H1 (cell line): ENCODE results near the gene CALY. TPM values are rescaled to one million over a fixed set of nuclear protein-coding genes. Genes with fewer than 3 reads are reported as not detected.

Source experiments
- CTCF ChIA-PET: fragments of 300-600 bp; sonication (Branson Sonifier 250); formaldehyde crosslinking; loops from one replicate; lab custom pipeline; 2021; ENCODE audit not compliant: partially characterized antibody; lab: Charles Lee
- POLR2A ChIA-PET: fragments of 300-600 bp; sonication (Branson Sonifier 250); formaldehyde crosslinking; loops from one replicate; lab custom pipeline; 2021; ENCODE audit warnings: inconsistent platforms; ENCODE audit not compliant: partially characterized antibody; lab: Charles Lee
- DNase-seq, 2 experiments: peaks; one replicate each; pipeline versions ENCODE4 v3.0.0 to v3.0.0-alpha.2; 2010 to 2022; ENCODE audit warnings: low spot score in 2 of 2, low read depth in 1 of 2, mixed read lengths in 1 of 2
- FAIRE-seq: peaks from 2 replicates; lab custom pipeline; 2011; peaks lifted over from hg19 to GRCh38; lab: Jason Lieb, UNC
- H2AFZ ChIP-seq: 2 replicates; pipeline ENCODE4 v1.8.1; 2012; ENCODE audit warnings: low read length, inconsistent platforms
- H2AK5ac ChIP-seq: 2 replicates; pipeline ENCODE4 v1.6.1; 2013; ENCODE audit warnings: low read depth, low read length
- H2BK120ac ChIP-seq: replicated peaks from 2 replicates; pipeline ENCODE3; 2013; ENCODE audit warnings: low read depth, low read length, inconsistent platforms
- H2BK12ac ChIP-seq: 2 replicates; pipeline ENCODE4 v1.6.1; 2013; ENCODE audit warnings: low read depth, low read length
- H2BK15ac ChIP-seq: 2 replicates; pipeline ENCODE4 v1.6.1; 2013; ENCODE audit warnings: low read length
- H2BK20ac ChIP-seq: 2 replicates; pipeline ENCODE4 v1.6.1; 2013; ENCODE audit warnings: low read length
- H2BK5ac ChIP-seq: 2 replicates; pipeline ENCODE4 v1.6.1; 2013; ENCODE audit warnings: low read depth, low read length
- H3K14ac ChIP-seq: 2 replicates; pipeline ENCODE4 v1.6.1; 2013; ENCODE audit warnings: inconsistent platforms; ENCODE audit not compliant: insufficient read length
- H3K18ac ChIP-seq: 2 replicates; pipeline ENCODE4 v1.6.1; 2013; ENCODE audit warnings: low read length; ENCODE audit errors: extremely low read depth
- H3K23ac ChIP-seq: 2 replicates; pipeline ENCODE4 v1.6.1; 2013; ENCODE audit warnings: inconsistent platforms; ENCODE audit not compliant: insufficient read length
- H3K23me2 ChIP-seq: 2 replicates; pipeline ENCODE4 v1.6.1; 2013; ENCODE audit warnings: low read depth, low read length
- H3K27ac ChIP-seq: 2 replicates; pipeline ENCODE4 v1.6.1; 2011; ENCODE audit warnings: low read depth, low read length, inconsistent platforms
- H3K27me3 ChIP-seq, 4 experiments: replicated peaks in 1 of 4; 1 replicate in 1 of 4; 2 replicates in 3 of 4; pipeline versions ENCODE4 v1.6.1 to v1.8.1; 2011 to 2013; ENCODE audit warnings: low read length in 3 of 4, mild to moderate bottlenecking in 3 of 4, inconsistent platforms in 2 of 4, mixed read lengths in 2 of 4, moderate library complexity in 1 of 4; ENCODE audit not compliant: control insufficient read depth in 3 of 4, insufficient read depth in 3 of 4; ENCODE audit errors: extremely low read depth in 1 of 4
- H3K36me3 ChIP-seq, 4 experiments: 2 replicates each; pipeline versions ENCODE4 v1.6.1 to v1.8.1; 2011 to 2013; ENCODE audit warnings: mild to moderate bottlenecking in 4 of 4, low read length in 3 of 4, moderate library complexity in 2 of 4, control low read depth in 1 of 4, inconsistent platforms in 1 of 4; ENCODE audit not compliant: insufficient read depth in 4 of 4, control insufficient read depth in 2 of 4
- H3K4ac ChIP-seq: replicated peaks from 2 replicates; pipeline ENCODE3; 2013; ENCODE audit warnings: low read length, low read depth, mixed read lengths, inconsistent platforms; ENCODE audit not compliant: insufficient read length
- H3K4me1 ChIP-seq, 4 experiments: replicated peaks in 1 of 4; 1 replicate in 1 of 4; 2 replicates in 3 of 4; pipeline versions ENCODE4 v1.6.1 to v1.8.1; 2011 to 2013; ENCODE audit warnings: low read length in 3 of 4, inconsistent platforms in 2 of 4, mixed read lengths in 1 of 4; ENCODE audit not compliant: insufficient read depth in 4 of 4, control insufficient read depth in 3 of 4
- H3K4me2 ChIP-seq, 2 experiments: 2 replicates each; pipeline versions ENCODE4 v1.6.1 to v1.8.1; 2011 to 2013; ENCODE audit warnings: low read depth in 2 of 2, low read length in 2 of 2, control low read depth in 1 of 2, inconsistent platforms in 1 of 2, mild to moderate bottlenecking in 1 of 2; ENCODE audit not compliant: insufficient read depth in 1 of 2
- H3K4me3 ChIP-seq, 4 experiments: fragments of 200-600, 300-600 bp in 1 of 4; sonication (generic), shearing (Covaris generic), sonication (Bioruptor Twin) in 1 of 4; 2 replicates each; pipeline versions ENCODE4 v1.5.1 to v1.8.1; 2011 to 2016; ENCODE audit warnings: low read length in 4 of 4, low read depth in 3 of 4, control low read depth in 2 of 4, inconsistent platforms in 2 of 4, mild to moderate bottlenecking in 2 of 4, mixed read lengths in 1 of 4, moderate library complexity in 1 of 4; ENCODE audit not compliant: insufficient read depth in 2 of 4; ENCODE audit errors: extremely low read depth in 1 of 4
- H3K56ac ChIP-seq: replicated peaks from 2 replicates; pipeline ENCODE3; 2013; ENCODE audit warnings: low read depth, mild to moderate bottlenecking, mixed read lengths, low read length, inconsistent platforms; ENCODE audit not compliant: insufficient read length
- H3K79me1 ChIP-seq: 2 replicates; pipeline ENCODE4 v1.6.1; 2013; ENCODE audit warnings: low read depth, low read length, control low read depth
- H3K79me2 ChIP-seq, 2 experiments: 2 replicates each; pipeline versions ENCODE4 v1.6.1 to v1.8.1; 2012 to 2013; ENCODE audit warnings: low read length in 2 of 2, mild to moderate bottlenecking in 2 of 2, inconsistent platforms in 1 of 2; ENCODE audit not compliant: insufficient read depth in 2 of 2, control insufficient read depth in 1 of 2
- H3K9ac ChIP-seq, 4 experiments: replicated peaks in 1 of 4; 1 replicate in 1 of 4; 2 replicates in 3 of 4; pipeline versions ENCODE4 v1.6.1 to v1.8.1; 2011 to 2013; ENCODE audit warnings: low read depth in 3 of 4, low read length in 3 of 4, control low read depth in 2 of 4, mild to moderate bottlenecking in 2 of 4, moderate library complexity in 2 of 4, inconsistent platforms in 1 of 4; ENCODE audit errors: extremely low read depth in 1 of 4
- H3K9me3 ChIP-seq, 2 experiments: 2 replicates each; pipeline versions ENCODE4 v1.6.1 to v1.8.1; 2012 to 2013; ENCODE audit warnings: mild to moderate bottlenecking in 2 of 2, moderate library complexity in 2 of 2, control low read depth in 1 of 2, inconsistent platforms in 1 of 2, low read depth in 1 of 2, low read length in 1 of 2, mixed read lengths in 1 of 2; ENCODE audit not compliant: insufficient read depth in 2 of 2
- H4K20me1 ChIP-seq, 2 experiments: replicated peaks in 1 of 2; 2 replicates each; pipeline versions ENCODE3 to v1.8.1; 2011 to 2013; ENCODE audit warnings: inconsistent platforms in 2 of 2, low read length in 2 of 2, mild to moderate bottlenecking in 1 of 2; ENCODE audit not compliant: insufficient read depth in 2 of 2, control insufficient read depth in 1 of 2
- H4K5ac ChIP-seq: 2 replicates; pipeline ENCODE4 v1.6.1; 2013; ENCODE audit warnings: low read length, low read depth, mixed read lengths, inconsistent platforms; ENCODE audit not compliant: insufficient read length
- H4K8ac ChIP-seq: 2 replicates; pipeline ENCODE4 v1.8.0; 2013; ENCODE audit warnings: mild to moderate bottlenecking, moderate library complexity, low read length, inconsistent platforms; ENCODE audit not compliant: insufficient read depth; ENCODE audit errors: extremely low read depth
- H4K91ac ChIP-seq: replicated peaks from 2 replicates; pipeline ENCODE3; 2013; ENCODE audit warnings: low read length, mixed read lengths, inconsistent platforms; ENCODE audit not compliant: insufficient read length
- BCL11A ChIP-seq, 2 experiments: IDR thresholded peaks; one replicate each; pipeline ENCODE4 v1.6.1; 2011; ENCODE audit warnings: low read depth in 2 of 2, low read length in 2 of 2, mild to moderate bottlenecking in 2 of 2
- CHD1 ChIP-seq: IDR thresholded peaks from 2 replicates; pipeline ENCODE4 v1.6.1; 2012; ENCODE audit warnings: low read depth, low read length, improper control_type of control experiment
- EGR1 ChIP-seq: IDR thresholded peaks from 2 replicates; pipeline ENCODE4 v1.6.1; 2011; ENCODE audit warnings: low read depth, low read length, borderline replicate concordance
- JUND ChIP-seq: IDR thresholded peaks from 2 replicates; pipeline ENCODE4 v1.6.1; 2011; ENCODE audit warnings: mild to moderate bottlenecking, improper control_type of control experiment, low read length
- MAFK ChIP-seq: IDR thresholded peaks from 2 replicates; pipeline ENCODE4 v1.6.1; 2012; ENCODE audit warnings: low read depth, mild to moderate bottlenecking, improper control_type of control experiment, low read length
- NANOG ChIP-seq: IDR thresholded peaks from 2 replicates; pipeline ENCODE4 v1.6.1; 2011; ENCODE audit warnings: low read length, low read depth, mild to moderate bottlenecking, inconsistent platforms; ENCODE audit not compliant: insufficient read depth, poor library complexity, severe bottlenecking
- RBBP5 ChIP-seq: IDR thresholded peaks from 2 replicates; pipeline ENCODE4 v1.7.1; 2012; ENCODE audit warnings: low read depth, mild to moderate bottlenecking, inconsistent platforms, low read length, moderate library complexity, borderline replicate concordance
- SIRT6 ChIP-seq: IDR thresholded peaks from one replicate; pipeline ENCODE4 v1.7.1; 2012; ENCODE audit warnings: low read length, inconsistent platforms
- SRF ChIP-seq: IDR thresholded peaks from 2 replicates; pipeline ENCODE4 v1.6.1; 2011; ENCODE audit warnings: mild to moderate bottlenecking, low read depth, low read length, moderate library complexity
- TBP ChIP-seq: IDR thresholded peaks from 2 replicates; pipeline ENCODE4 v1.6.1; 2011; ENCODE audit warnings: low read depth, low read length, improper control_type of control experiment
- WGBS, 2 experiments: shearing (Covaris generic) in 1 of 2; methylation state at CpG; one replicate each; pipeline versions ENCODE4 v1.1.6 to v1.1.7; 2013 to 2015; ENCODE audit warnings: low lambda C conversion rate in 2 of 2, mixed read lengths in 2 of 2, inconsistent platforms in 1 of 2, low coverage in 1 of 2, missing lambda C conversion rate in 1 of 2; ENCODE audit not compliant: insufficient replicate concordance in 2 of 2, insufficient coverage in 1 of 2, insufficient read length in 1 of 2; ENCODE audit errors: extremely low coverage in 1 of 2, missing lambda C conversion rate in 1 of 2; 5-methylcytosine and 5-hydroxymethylcytosine counted together
- polyA plus RNA-seq, 7 experiments: library from polyadenylated mRNA; depleted of rRNA in 3 of 7; stranded (reverse) in 5 of 7; unstranded in 2 of 7; fragments of >200 nt in 5 of 7; fragments of 200-250 nt in 2 of 7; gene quantifications; 1 replicate in 5 of 7; 2 replicates in 1 of 7; 4 replicates in 1 of 7; pipeline versions ENCODE4 v1.2.1 to v1.2.3, GENCODE V29; 2011 to 2013; ENCODE audit warnings: missing spikeins in 2 of 7, mixed read lengths in 2 of 7
- total RNA-seq: library from RNA; stranded (reverse); fragmentation: NEBNext Ultra II Directional; extraction: Animal tissue kit (Norgen Biotek cat#: 25700); gene quantifications from 2 replicates; pipeline ENCODE4 v1.2.1, GENCODE V29; 2021

The CALY gene
- total and polyA plus RNA-seq, 2 of the 8 experiments (the other 6 are each of a cell fraction or from before 2014, with no cell fraction given): 1.3 to 1.5 TPM

DNA sequence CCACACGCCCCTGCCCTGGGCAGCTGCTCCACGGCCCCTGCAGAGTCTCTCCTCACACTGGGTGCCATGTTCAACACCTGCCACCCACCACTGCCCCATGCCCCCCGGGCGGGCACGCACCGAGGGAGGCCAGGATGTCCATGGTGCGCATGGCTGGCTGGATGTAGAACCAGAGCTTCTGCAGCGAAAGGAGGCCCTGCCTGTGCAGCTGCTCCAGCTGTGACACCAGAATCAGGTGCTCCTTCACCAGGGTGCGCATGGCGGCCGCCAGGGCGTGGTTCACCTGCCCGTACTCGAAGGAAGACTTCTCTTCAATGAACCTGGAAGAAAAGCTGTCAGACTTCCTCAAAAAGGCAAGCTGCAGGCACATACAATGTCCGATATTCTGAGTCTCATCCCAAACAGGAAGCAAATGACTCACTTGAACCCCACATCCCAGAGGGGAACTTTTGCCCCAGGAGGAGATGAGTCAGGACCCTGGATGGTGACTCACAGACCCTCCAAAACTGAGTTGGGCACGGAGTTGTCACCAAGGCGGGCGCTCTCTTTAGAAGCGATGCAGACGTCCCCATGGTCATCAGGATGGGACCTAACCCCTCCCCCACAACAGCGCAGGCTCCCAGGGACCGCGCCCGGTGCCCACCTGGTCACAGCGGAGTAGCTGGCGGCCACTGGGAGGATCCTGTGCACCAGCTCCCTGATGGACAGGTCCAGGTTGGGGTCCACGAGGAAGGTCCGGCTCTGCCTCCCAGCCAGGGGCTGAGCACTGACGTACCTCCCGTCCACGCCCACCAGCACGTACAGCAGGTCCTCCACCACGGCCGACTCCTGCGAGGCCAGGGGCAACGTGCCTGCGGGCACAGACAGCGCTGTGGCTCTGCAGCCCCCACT, 43.5 kb downstream of the CALY start:
- ChIA-PET POLR2A (interaction anchor here (0.9 to 1.8 kb wide), 3 partner anchors 9 to 17 kb away, joined by 3 to 4 read pairs (median 3); no protein-coding TSS in a partner anchor), CTCF (interaction anchor here (1.4 to 3.8 kb wide), 2 partner anchors 10 to 13 kb away, joined by 3 to 21 read pairs; no protein-coding TSS in a partner anchor)
- no peak overlapping the region for H3K23ac ChIP-seq
- no peak for DNase-seq
- no peak overlapping the region for H4K5ac ChIP-seq
- H2BK15ac ChIP-seq: no peak overlapping the region
- no peak overlapping the region for H3K4me2 ChIP-seq
- H3K9me3 ChIP-seq: no peaks in the 10 kb centered on the region
- no peak overlapping the region for H2BK12ac ChIP-seq
- no peaks in the 10 kb centered on the region for H3K27me3 ChIP-seq
- H3K18ac ChIP-seq: no peak overlapping the region
- WGBS, 2 experiments: 98% methylated on average over 38 of the region's 38 CpGs; no CpG with 5 or more reads in 1 of the 2 experiments
- no peak for FAIRE-seq
- H3K14ac ChIP-seq: no peak overlapping the region
- H4K20me1 ChIP-seq: peaks cover 0 to 7% of the 10 kb centered on the region in 2 experiments
- no peak overlapping the region for H3K27ac ChIP-seq
- H4K91ac ChIP-seq: no peak overlapping the region
- H3K23me2 ChIP-seq: no peaks in the 10 kb centered on the region
- no peaks in the 10 kb centered on the region for H3K79me2 ChIP-seq
- H3K4ac ChIP-seq: no peak overlapping the region
- H2AK5ac ChIP-seq: no peak overlapping the region
- no peak for TF ChIP-seq SRF
- TF ChIP-seq JUND: no peak
- no peak for TF ChIP-seq BCL11A (IDR thresholded peaks at IDR 0.05; ENCODE audit: low read depth in 2 of 2, low read length in 2 of 2)
- no peak for TF ChIP-seq EGR1
- no peak for TF ChIP-seq SIRT6
- no peak for TF ChIP-seq TBP
- no peak for TF ChIP-seq NANOG
- no peak for TF ChIP-seq CHD1
- TF ChIP-seq MAFK: no peak
- TF ChIP-seq RBBP5: no peak
- H2BK120ac ChIP-seq: no peak overlapping the region
- peak overlapping the region; percentile 25; the same call in 1 of the 2 replicates for H4K8ac ChIP-seq
- H3K56ac ChIP-seq: no peak overlapping the region
- H3K79me1 ChIP-seq: no peaks in the 10 kb centered on the region
- no peak overlapping the region for H2BK20ac ChIP-seq
- no peaks in the 10 kb centered on the region for H3K4me1 ChIP-seq
- H2BK5ac ChIP-seq: no peak overlapping the region
- H3K36me3 ChIP-seq: peaks cover 15 to 51% (median 40%) of the 10 kb centered on the region in 4 experiments
- H3K9ac ChIP-seq: no peak overlapping the region
- no peak overlapping the region for H3K4me3 ChIP-seq
- H2AFZ ChIP-seq: no peak overlapping the region
